Skeletal muscle tissue (tissue), 4 donors: ENCODE results near the gene FZD7. TPM values are rescaled to one million over a fixed set of nuclear protein-coding genes. Genes with fewer than 3 reads are reported as not detected.

Experiments used
- H3K27ac ChIP-seq: one replicate; pipeline ENCODE4 v1.7.0; 2013; ENCODE audit warnings: mild to moderate bottlenecking, low read depth, low read length, inconsistent platforms
- H3K27me3 ChIP-seq, 3 donors: one replicate each; pipeline ENCODE4 v1.7.0; 2013; ENCODE audit warnings: low read length in 3 of 3; ENCODE audit not compliant: control insufficient read depth in 3 of 3, insufficient read depth in 3 of 3
- H3K36me3 ChIP-seq, 3 donors: one replicate each; pipeline ENCODE4 v1.7.0; 2013; ENCODE audit warnings: low read length in 3 of 3; ENCODE audit not compliant: control insufficient read depth in 3 of 3, insufficient read depth in 3 of 3
- H3K4me1 ChIP-seq, 3 donors: one replicate each; pipeline ENCODE4 v1.7.0; 2013; ENCODE audit warnings: low read length in 3 of 3, mild to moderate bottlenecking in 3 of 3; ENCODE audit not compliant: control insufficient read depth in 3 of 3, insufficient read depth in 3 of 3
- H3K4me3 ChIP-seq, 3 donors: one replicate each; pipeline ENCODE4 v1.7.0; 2013; ENCODE audit warnings: low read length in 3 of 3
- H3K9ac ChIP-seq, 3 donors: one replicate each; pipeline ENCODE4 v1.7.0; 2013; ENCODE audit warnings: low read length in 3 of 3, mild to moderate bottlenecking in 3 of 3, moderate library complexity in 2 of 3, low read depth in 1 of 3
- H3K9me3 ChIP-seq, 3 donors: one replicate each; pipeline ENCODE4 v1.7.0; 2013; ENCODE audit warnings: low read length in 3 of 3; ENCODE audit not compliant: control insufficient read depth in 3 of 3
- total RNA-seq: library from RNA; depleted of rRNA; stranded (reverse); fragments of >200 nt; gene quantifications from one replicate; pipeline ENCODE4 v1.2.3, GENCODE V29; 2014
- donor health status: Osteomylitis.

The FZD7 gene
- total RNA-seq, 1 donor from 2014 or later: 42.8 TPM

- no peaks in the 10 kb centered on the region for H3K9me3 ChIP-seq
- peak overlapping the region; percentile 76 to 87 (median 81) for H3K9ac ChIP-seq
- no peaks in the 10 kb centered on the region for H3K36me3 ChIP-seq
- peak overlapping the region; percentile 88 to 93 (median 91) for H3K4me3 ChIP-seq
- H3K4me1 ChIP-seq: peaks cover 23 to 53% (median 28%) of the 10 kb centered on the region in 3 donors
- peaks cover 0 to 7% (median 2%) of the 10 kb centered on the region in 3 donors for H3K27me3 ChIP-seq
- H3K27ac ChIP-seq: peak overlapping the region; percentile 94
Measured at GRCh38 chr2:202034249-202035088, 814 bp downstream of the FZD7 start.

GRCh38 chr2:202035089-202035940 lies 1.7 kb downstream of the FZD7 start:
- H3K4me3 ChIP-seq: peak overlapping the region; percentile 88 to 93 (median 91)
- peak overlapping the region; percentile 94 for H3K27ac ChIP-seq
- no peaks in the 10 kb centered on the region for H3K36me3 ChIP-seq
- peaks cover 23 to 50% (median 31%) of the 10 kb centered on the region in 3 donors for H3K4me1 ChIP-seq
- peaks cover 0 to 7% (median 2%) of the 10 kb centered on the region in 3 donors for H3K27me3 ChIP-seq
- H3K9me3 ChIP-seq: no peaks in the 10 kb centered on the region
- peak overlapping the region; percentile 76 to 87 (median 81) for H3K9ac ChIP-seq

- Histone ChIP-seq H3K9ac (peak overlapping the region in 2 of 3 donors; percentile 77 to 87), H3K4me1 (peaks cover 26 to 46% (median 33%) of the 10 kb centered on the region in 3 donors), H3K27me3 (peaks cover 0 to 7% (median 2%) of the 10 kb centered on the region in 3 donors), H3K4me3 (peak overlapping the region; percentile 88 to 93 (median 91)), H3K36me3 (no peaks in the 10 kb centered on the region), H3K27ac (peak overlapping the region; percentile 94), H3K9me3 (no peaks in the 10 kb centered on the region)
Measured at GRCh38 chr2:202035941-202036372, 2.3 kb downstream of the FZD7 start.

- peak overlapping the region; percentile 77 to 84 (median 81) for H3K9ac ChIP-seq
- H3K27ac ChIP-seq: peak overlapping the region; percentile 94
Measured at GRCh38 chr2:202036601-202037037, 3.0 kb downstream of the FZD7 start.

GRCh38 chr2:202037086-202037485 lies 3.4 kb downstream of the FZD7 start:
- Histone ChIP-seq H3K27ac (peak overlapping the region; percentile 94), H3K9me3 (no peaks in the 10 kb centered on the region), H3K4me3 (peak overlapping the region; percentile 88 to 93 (median 91)), H3K4me1 (peaks cover 28 to 54% (median 41%) of the 10 kb centered on the region in 3 donors), H3K27me3 (peaks cover 0 to 7% (median 2%) of the 10 kb centered on the region in 3 donors), H3K36me3 (no peaks in the 10 kb centered on the region), H3K9ac (peak overlapping the region; percentile 77 to 84 (median 81))

More at GRCh38 chr2:202036601-202037037, 3.0 kb downstream of the FZD7 start:
- H3K4me1 ChIP-seq: peaks cover 27 to 52% (median 38%) of the 10 kb centered on the region in 3 donors
- peak overlapping the region; percentile 88 to 93 (median 91) for H3K4me3 ChIP-seq
- H3K27me3 ChIP-seq: peaks cover 0 to 7% (median 2%) of the 10 kb centered on the region in 3 donors
- no peaks in the 10 kb centered on the region for H3K36me3 ChIP-seq
- H3K9me3 ChIP-seq: no peaks in the 10 kb centered on the region

GRCh38 chr2:202038471-202039277 lies 5.0 kb downstream of the FZD7 start:
- H3K4me3 ChIP-seq: peak overlapping the region; percentile 29 to 88 (median 53)
- H3K27ac ChIP-seq: peak overlapping the region; percentile 91
- no peaks in the 10 kb centered on the region for H3K36me3 ChIP-seq
- peaks cover 0 to 7% (median 2%) of the 10 kb centered on the region in 3 donors for H3K27me3 ChIP-seq
- H3K4me1 ChIP-seq: peaks cover 28 to 53% (median 36%) of the 10 kb centered on the region in 3 donors
- H3K9ac ChIP-seq: peak overlapping the region; percentile 77 to 88 (median 77)
- H3K9me3 ChIP-seq: no peaks in the 10 kb centered on the region

GRCh38 chr2:202039278-202040078 lies 5.8 kb downstream of the FZD7 start:
- Histone ChIP-seq H3K27me3 (peaks cover 0 to 7% (median 2%) of the 10 kb centered on the region in 3 donors), H3K27ac (peak overlapping the region; percentile 91), H3K4me3 (peak overlapping the region; percentile 29 to 88 (median 53)), H3K9me3 (no peaks in the 10 kb centered on the region), H3K36me3 (no peaks in the 10 kb centered on the region), H3K4me1 (peaks cover 28 to 52% (median 36%) of the 10 kb centered on the region in 3 donors), H3K9ac (peak overlapping the region; percentile 77 to 88 (median 77))

GRCh38 chr2:202040079-202040844 lies 6.6 kb downstream of the FZD7 start:
- no peaks in the 10 kb centered on the region for H3K9me3 ChIP-seq
- H3K36me3 ChIP-seq: no peaks in the 10 kb centered on the region
- H3K9ac ChIP-seq: peak overlapping the region; percentile 26 to 88 (median 77)
- peak overlapping the region in 1 of 3 donors; percentile 88 for H3K4me3 ChIP-seq
- H3K4me1 ChIP-seq: peaks cover 23 to 45% (median 31%) of the 10 kb centered on the region in 3 donors
- peak overlapping the region; percentile 41 for H3K27ac ChIP-seq
- peaks cover 0 to 6% (median 5%) of the 10 kb centered on the region in 3 donors for H3K27me3 ChIP-seq
